Type B pancreatic cell (in vitro differentiated cells): ENCODE data around the gene TMEM14C. TPM values are rescaled to one million over a fixed set of nuclear protein-coding genes. Genes with fewer than 3 reads are reported as not detected.

Experiments used
- DNase-seq: peaks from one replicate; pipeline ENCODE4 v3.0.0; 2021; ENCODE audit warnings: mixed read lengths; ENCODE audit not compliant: unreplicated experiment; ENCODE audit errors: extremely low spot score
- H3K27ac Mint-ChIP-seq: 2 replicates; pipeline ENCODE4 v1.8.0; 2021; ENCODE audit warnings: mild to moderate bottlenecking, mixed read lengths
- H3K27me3 Mint-ChIP-seq: 2 replicates; pipeline ENCODE4 v1.8.0; 2021; ENCODE audit warnings: mixed read lengths
- H3K36me3 Mint-ChIP-seq: 2 replicates; pipeline ENCODE4 v1.8.0; 2021; ENCODE audit warnings: mixed read lengths
- H3K4me1 Mint-ChIP-seq: one replicate; pipeline ENCODE4 v1.8.0; 2021; ENCODE audit warnings: mixed read lengths; ENCODE audit not compliant: unreplicated experiment
- H3K4me3 Mint-ChIP-seq: 2 replicates; pipeline ENCODE4 v1.8.0; 2021; ENCODE audit warnings: mild to moderate bottlenecking, mixed read lengths
- H3K9me3 Mint-ChIP-seq: 2 replicates; pipeline ENCODE4 v1.8.0; 2021; ENCODE audit warnings: mixed read lengths
- CTCF ChIP-seq: fragments of 200-600 bp; sonication (generic); conservative IDR thresholded peaks from 2 replicates; pipeline ENCODE4 v1.5.0; 2021; ENCODE audit warnings: antibody characterized with exemption, mild to moderate bottlenecking
- total RNA-seq: library from RNA; stranded (reverse); gene quantifications from 2 replicates; pipeline ENCODE4 v1.2.1, GENCODE V29; 2021; ENCODE audit warnings: low replicate concordance

The TMEM14C gene
- total RNA-seq, 1 donor from 2014 or later: 103 TPM

GRCh38 chr6:10771371-10771894, 48.6 kb downstream of the TMEM14C start:
- no peak for TF ChIP-seq CTCF
- H3K9me3 Mint-ChIP-seq: no peaks in the 10 kb centered on the region
- H3K27ac Mint-ChIP-seq: no peak overlapping the region
- no peak for DNase-seq
- no peaks in the 10 kb centered on the region for H3K27me3 Mint-ChIP-seq
- no peak overlapping the region for H3K4me3 Mint-ChIP-seq
- H3K36me3 Mint-ChIP-seq: peaks cover 10% of the 10 kb centered on the region
- H3K4me1 Mint-ChIP-seq: no peaks in the 10 kb centered on the region

- Mint-ChIP-seq H3K4me1 (no peaks in the 10 kb centered on the region), H3K27ac (no peak overlapping the region), H3K36me3 (peaks cover 24% of the 10 kb centered on the region), H3K4me3 (no peak overlapping the region), H3K9me3 (no peaks in the 10 kb centered on the region), H3K27me3 (no peaks in the 10 kb centered on the region)
- TF ChIP-seq CTCF: no peak
- no peak for DNase-seq
Observed at GRCh38 chr6:10778230-10778629, 55.4 kb downstream of the TMEM14C start.

GRCh38 chr6:10779076-10779475, 56.2 kb downstream of the TMEM14C start:
- no peak for TF ChIP-seq CTCF
- Mint-ChIP-seq H3K36me3 (peaks cover 27% of the 10 kb centered on the region), H3K27me3 (no peaks in the 10 kb centered on the region), H3K4me3 (no peak overlapping the region), H3K27ac (no peak overlapping the region), H3K4me1 (no peaks in the 10 kb centered on the region), H3K9me3 (no peaks in the 10 kb centered on the region)
- no peak for DNase-seq

Other genes with a start within 250 kb of the TMEM14C start
- gene GCNT2, start 201.7 kb upstream of the TMEM14C start, total RNA-seq: 21.2 and 21.6 TPM in 2 replicates
- gene C6orf52, start 28.5 kb upstream of the TMEM14C start, total RNA-seq: 3.5 and 3.7 TPM in 2 replicates
- 15.4 and 16.4 TPM in 2 replicates for gene PAK1IP1, start 28.1 kb upstream of the TMEM14C start, total RNA-seq
- 68.1 and 75.6 TPM in 2 replicates for gene TMEM14B, start 24.7 kb downstream of the TMEM14C start, total RNA-seq
- 0.43 and 1.6 TPM in 2 replicates for gene MAK, start 115.5 kb downstream of the TMEM14C start, total RNA-seq
- gene GCM2, start 159.0 kb downstream of the TMEM14C start, total RNA-seq: not detected in 2 replicates
- 4.9 and 6.9 TPM in 2 replicates for gene SYCP2L, start 164.0 kb downstream of the TMEM14C start, total RNA-seq